Natural killer cell treated with Interleukin-12 subunit alpha and Interleukin-12 subunit beta and Interleukin-15 and Interleukin-18, amount 100 ng/mL, for 72 hours (primary cell): ENCODE measurements around the gene SOHLH1. TPM values are rescaled to one million over a fixed set of nuclear protein-coding genes. Genes with fewer than 3 reads are reported as not detected.

Experiments
- ATAC-seq, 2 donors: fragments of 150-1000 bp; cut with Tn5 transposase in 1 of 2; sonication (Bioruptor Pico), chemical (Tn5 transposase) in 1 of 2; 2 replicates each; pipeline ENCODE4 v1.10.0; 2021
- DNase-seq: peaks from one replicate; pipeline ENCODE4 v3.0.0; 2022; ENCODE audit warnings: low spot score
- H3K27ac Mint-ChIP-seq, 2 donors: 1 replicate in 1 of 2; 2 replicates in 1 of 2; pipeline ENCODE4 v1.8.0; 2022; ENCODE audit warnings: mixed read lengths in 2 of 2, mild to moderate bottlenecking in 1 of 2, moderate library complexity in 1 of 2
- H3K27me3 Mint-ChIP-seq, 2 donors: 1 replicate in 1 of 2; 2 replicates in 1 of 2; pipeline ENCODE4 v1.8.0; 2022; ENCODE audit warnings: mixed read lengths in 2 of 2
- H3K36me3 Mint-ChIP-seq: one replicate; pipeline ENCODE4 v1.8.0; 2022; ENCODE audit warnings: mixed read lengths
- H3K4me1 Mint-ChIP-seq, 2 donors: 1 replicate in 1 of 2; 2 replicates in 1 of 2; pipeline ENCODE4 v1.8.0; 2022; ENCODE audit warnings: low read depth in 2 of 2, mixed read lengths in 2 of 2, mild to moderate bottlenecking in 1 of 2
- H3K4me3 Mint-ChIP-seq: one replicate; pipeline ENCODE4 v1.8.0; 2022; ENCODE audit warnings: mixed read lengths
- H3K9me3 Mint-ChIP-seq: 2 replicates; pipeline ENCODE4 v1.8.0; 2022; ENCODE audit warnings: mixed read lengths
- total RNA-seq, 2 donors: library from RNA; stranded (reverse); gene quantifications; one replicate each; pipeline ENCODE4 v1.2.3, GENCODE V29; 2022

The SOHLH1 gene
- total RNA-seq, 2 donors from 2014 or later, result not detected

GRCh38 chr9:135705376-135705775 lies 6.1 kb upstream of the SOHLH1 start:
- Mint-ChIP-seq H3K4me1 (no peaks in the 10 kb centered on the region), H3K9me3 (no peaks in the 10 kb centered on the region), H3K27ac (no peak overlapping the region), H3K4me3 (no peak overlapping the region), H3K27me3 (peaks cover 0 to 3% of the 10 kb centered on the region in 2 donors), H3K36me3 (no peaks in the 10 kb centered on the region)
- ATAC-seq (no peak), DNase-seq (no peak)

- no peaks in the 10 kb centered on the region for H3K4me1 Mint-ChIP-seq
- no peak overlapping the region for H3K4me3 Mint-ChIP-seq
- no peaks in the 10 kb centered on the region for H3K9me3 Mint-ChIP-seq
- H3K27ac Mint-ChIP-seq, result no peak overlapping the region
- H3K27me3 Mint-ChIP-seq, result no peaks in the 10 kb centered on the region
- no peaks in the 10 kb centered on the region for H3K36me3 Mint-ChIP-seq
- no peak for DNase-seq
- no peak for ATAC-seq
Observed at GRCh38 chr9:135704483-135704882, 5.2 kb upstream of the SOHLH1 start.

- H3K36me3 Mint-ChIP-seq, result no peaks in the 10 kb centered on the region
- no peak for ATAC-seq
- no peaks in the 10 kb centered on the region for H3K4me1 Mint-ChIP-seq
- no peak for DNase-seq
- H3K27ac Mint-ChIP-seq, result no peak overlapping the region
- H3K4me3 Mint-ChIP-seq, result no peak overlapping the region
- H3K9me3 Mint-ChIP-seq, result no peaks in the 10 kb centered on the region
- no peaks in the 10 kb centered on the region for H3K27me3 Mint-ChIP-seq
Observed at GRCh38 chr9:135703726-135704125, 4.4 kb upstream of the SOHLH1 start.

GRCh38 chr9:135701959-135702721 lies 2.9 kb upstream of the SOHLH1 start, which contains the start of gene KCNT1:
KCNT1 (plus strand) TSS chr9:135702185; CDS start chr9:135702259, 74 bp downstream.
- Mint-ChIP-seq H3K27ac (no peak within 1 kb of the TSS), H3K36me3 (no peaks in the 10 kb centered on the region), H3K9me3 (no peaks in the 10 kb centered on the region), H3K4me1 (no peaks in the 10 kb centered on the region), H3K4me3 (no peak within 1 kb of the TSS), H3K27me3 (no peaks in the 10 kb centered on the region)
- peak; percentile 57 to 65 for ATAC-seq
- DNase-seq, result no peak

- no peak overlapping the region for H3K4me3 Mint-ChIP-seq
- no peaks in the 10 kb centered on the region for H3K9me3 Mint-ChIP-seq
- no peak overlapping the region for H3K27ac Mint-ChIP-seq
- no peaks in the 10 kb centered on the region for H3K4me1 Mint-ChIP-seq
- no peaks in the 10 kb centered on the region for H3K27me3 Mint-ChIP-seq
- DNase-seq (no peak), ATAC-seq (peak; percentile 18 to 22)
- no peaks in the 10 kb centered on the region for H3K36me3 Mint-ChIP-seq
Observed at GRCh38 chr9:135701067-135701958, 2.0 kb upstream of the SOHLH1 start.

- ATAC-seq, result no peak
- Mint-ChIP-seq H3K36me3 (no peaks in the 10 kb centered on the region), H3K27ac (no peak overlapping the region)
Observed at GRCh38 chr9:135700525-135700924, 1.2 kb upstream of the SOHLH1 start.

GRCh38 chr9:135698767-135699166 lies 514 bp downstream of the SOHLH1 start:
- H3K27me3 Mint-ChIP-seq, result no peaks in the 10 kb centered on the region
- no peak for ATAC-seq
- no peak overlapping the region for H3K27ac Mint-ChIP-seq
- H3K4me3 Mint-ChIP-seq, result no peak overlapping the region
- H3K9me3 Mint-ChIP-seq, result no peaks in the 10 kb centered on the region
- no peaks in the 10 kb centered on the region for H3K4me1 Mint-ChIP-seq
- DNase-seq, result no peak
- H3K36me3 Mint-ChIP-seq, result no peaks in the 10 kb centered on the region

More at GRCh38 chr9:135700525-135700924, 1.2 kb upstream of the SOHLH1 start:
- H3K4me3 Mint-ChIP-seq, result no peak overlapping the region
- H3K4me1 Mint-ChIP-seq, result no peaks in the 10 kb centered on the region
- H3K27me3 Mint-ChIP-seq, result no peaks in the 10 kb centered on the region
- no peaks in the 10 kb centered on the region for H3K9me3 Mint-ChIP-seq
- DNase-seq, result no peak

GRCh38 chr9:135698236-135698635 lies 1.0 kb downstream of the SOHLH1 start:
- Mint-ChIP-seq H3K27ac (no peak overlapping the region), H3K27me3 (no peaks in the 10 kb centered on the region), H3K36me3 (no peaks in the 10 kb centered on the region), H3K4me1 (no peaks in the 10 kb centered on the region), H3K4me3 (no peak overlapping the region), H3K9me3 (no peaks in the 10 kb centered on the region)
- ATAC-seq (no peak), DNase-seq (no peak)

GRCh38 chr9:135697226-135697625 lies 2.1 kb downstream of the SOHLH1 start:
- no peak for ATAC-seq
- no peaks in the 10 kb centered on the region for H3K27me3 Mint-ChIP-seq

GRCh38 chr9:135696446-135696845 lies 2.8 kb downstream of the SOHLH1 start:
- DNase-seq (no peak), ATAC-seq (no peak)
- no peaks in the 10 kb centered on the region for H3K9me3 Mint-ChIP-seq
- no peak overlapping the region for H3K27ac Mint-ChIP-seq
- no peaks in the 10 kb centered on the region for H3K36me3 Mint-ChIP-seq
- H3K4me1 Mint-ChIP-seq, result no peaks in the 10 kb centered on the region
- H3K27me3 Mint-ChIP-seq, result no peaks in the 10 kb centered on the region
- no peak overlapping the region for H3K4me3 Mint-ChIP-seq

More at GRCh38 chr9:135697226-135697625, 2.1 kb downstream of the SOHLH1 start:
- H3K36me3 Mint-ChIP-seq, result no peaks in the 10 kb centered on the region
- no peak for DNase-seq
- no peak overlapping the region for H3K27ac Mint-ChIP-seq
- H3K4me3 Mint-ChIP-seq, result no peak overlapping the region
- H3K9me3 Mint-ChIP-seq, result no peaks in the 10 kb centered on the region
- H3K4me1 Mint-ChIP-seq, result no peaks in the 10 kb centered on the region

- Mint-ChIP-seq H3K4me3 (no peak overlapping the region), H3K27ac (no peak overlapping the region), H3K27me3 (no peaks in the 10 kb centered on the region), H3K36me3 (no peaks in the 10 kb centered on the region), H3K9me3 (no peaks in the 10 kb centered on the region), H3K4me1 (no peaks in the 10 kb centered on the region)
- DNase-seq, result no peak
- ATAC-seq, result no peak
Observed at GRCh38 chr9:135695642-135696041, 3.6 kb downstream of the SOHLH1 start.

- no peak overlapping the region for H3K4me3 Mint-ChIP-seq
- no peak for ATAC-seq
- no peaks in the 10 kb centered on the region for H3K27me3 Mint-ChIP-seq
- no peak for DNase-seq
- no peaks in the 10 kb centered on the region for H3K36me3 Mint-ChIP-seq
- no peak overlapping the region for H3K27ac Mint-ChIP-seq
- H3K4me1 Mint-ChIP-seq, result no peaks in the 10 kb centered on the region
- no peaks in the 10 kb centered on the region for H3K9me3 Mint-ChIP-seq
Observed at GRCh38 chr9:135695036-135695435, 4.2 kb downstream of the SOHLH1 start.

GRCh38 chr9:135694414-135694813 lies 4.9 kb downstream of the SOHLH1 start:
- no peak overlapping the region for H3K27ac Mint-ChIP-seq
- no peaks in the 10 kb centered on the region for H3K9me3 Mint-ChIP-seq
- no peaks in the 10 kb centered on the region for H3K4me1 Mint-ChIP-seq
- no peaks in the 10 kb centered on the region for H3K27me3 Mint-ChIP-seq
- DNase-seq (no peak), ATAC-seq (no peak)
- no peaks in the 10 kb centered on the region for H3K36me3 Mint-ChIP-seq
- no peak overlapping the region for H3K4me3 Mint-ChIP-seq

GRCh38 chr9:135693771-135694170 lies 5.5 kb downstream of the SOHLH1 start:
- ATAC-seq (no peak), DNase-seq (no peak)
- Mint-ChIP-seq H3K4me3 (no peak overlapping the region), H3K9me3 (no peaks in the 10 kb centered on the region), H3K27ac (no peak overlapping the region), H3K4me1 (no peaks in the 10 kb centered on the region), H3K36me3 (no peaks in the 10 kb centered on the region), H3K27me3 (no peaks in the 10 kb centered on the region)
